ENCODE results near the gene KCNK1.
"Not testable (repeated sequence)": the region's sequence is repeated elsewhere in the genome, so short reads cannot be mapped to it uniquely, and the experiment has no call there.

Gene KCNK1

GRCh38 chr1:233667741-233668140, 53.8 kb downstream of the KCNK1 start:
- DNase-seq (ENCODE audit: low spot score) = no peak

- DNase-seq (ENCODE audit: low spot score) = no peak
Observed at GRCh38 chr1:233668146-233668724, 54.3 kb downstream of the KCNK1 start.

- no peak for DNase-seq (ENCODE audit: low spot score)
Observed at GRCh38 chr1:233668725-233669294, 54.9 kb downstream of the KCNK1 start.

GRCh38 chr1:233670363-233670762, 56.5 kb downstream of the KCNK1 start:
- not testable (repeated sequence) for DNase-seq (ENCODE audit: low spot score)

GRCh38 chr1:233671286-233671685, 57.4 kb downstream of the KCNK1 start:
- no peak for DNase-seq (ENCODE audit: low spot score)

- no peak for DNase-seq (ENCODE audit: low spot score)
Observed at GRCh38 chr1:233672732-233673131, 58.8 kb downstream of the KCNK1 start.

GRCh38 chr1:233673261-233673946, 59.5 kb downstream of the KCNK1 start:
- DNase-seq (ENCODE audit: low spot score) = no peak

- no peak for DNase-seq (ENCODE audit: low spot score)
Observed at GRCh38 chr1:233673947-233674431, 60.1 kb downstream of the KCNK1 start.

GRCh38 chr1:233675446-233675845, 61.5 kb downstream of the KCNK1 start:
- DNase-seq (ENCODE audit: low spot score) = no peak

GRCh38 chr1:233675893-233676292, 62.0 kb downstream of the KCNK1 start:
- DNase-seq (ENCODE audit: low spot score) = no peak

GRCh38 chr1:233677690-233678354, 63.9 kb downstream of the KCNK1 start:
- DNase-seq (ENCODE audit: low spot score) = no peak

GRCh38 chr1:233679030-233679429, 65.1 kb downstream of the KCNK1 start:
- no peak for DNase-seq (ENCODE audit: low spot score)

GRCh38 chr1:233679591-233680373, 65.9 kb downstream of the KCNK1 start:
- no peak for DNase-seq (ENCODE audit: low spot score)

- no peak for DNase-seq (ENCODE audit: low spot score)
Observed at GRCh38 chr1:233681285-233681684, 67.4 kb downstream of the KCNK1 start.

GRCh38 chr1:233686653-233687052, 72.7 kb downstream of the KCNK1 start:
- not testable (repeated sequence) for DNase-seq (ENCODE audit: low spot score)

GRCh38 chr1:233689017-233689747, 75.3 kb downstream of the KCNK1 start:
- DNase-seq (ENCODE audit: low spot score) = no peak

- no peak for DNase-seq (ENCODE audit: low spot score)
Observed at GRCh38 chr1:233689748-233690254, 75.9 kb downstream of the KCNK1 start.

GRCh38 chr1:233695901-233696300, 82.0 kb downstream of the KCNK1 start:
- DNase-seq (ENCODE audit: low spot score) = no peak

- DNase-seq (ENCODE audit: low spot score) = no peak
Observed at GRCh38 chr1:233700338-233700737, 86.4 kb downstream of the KCNK1 start.

- no peak for DNase-seq (ENCODE audit: low spot score)
Observed at GRCh38 chr1:233704170-233704897, 90.4 kb downstream of the KCNK1 start.
